CD8-positive, alpha-beta memory T cell (primary cell): ENCODE results near the gene SETD1A. TPM values are rescaled to one million over a fixed set of nuclear protein-coding genes. Genes with fewer than 3 reads are reported as not detected.

Source experiments
- CTCF ChIA-PET: fragments of 350-600 bp; sonication (Branson Sonifier 250); formaldehyde crosslinking; loops from one replicate; lab custom pipeline; 2021; ENCODE audit warnings: antibody characterized with exemption; lab: Charles Lee
- POLR2A ChIA-PET: fragments of 350-600 bp; sonication (Branson Sonifier 250); formaldehyde crosslinking; loops from one replicate; lab custom pipeline; 2021; ENCODE audit warnings: antibody characterized with exemption; lab: Charles Lee
- DNase-seq, 5 donors: peaks; one replicate each; pipeline versions ENCODE4 v3.0.0 to v3.0.0-alpha.2; 2020 to 2022; ENCODE audit warnings: mixed read lengths in 1 of 5
- H3K27ac ChIP-seq: one replicate; pipeline ENCODE4 v1.7.0; 2013; ENCODE audit warnings: low read depth, mild to moderate bottlenecking, low read length, moderate library complexity
- H3K27me3 ChIP-seq: 2 replicates; pipeline ENCODE4 v1.7.0; 2013; ENCODE audit warnings: low read length, mild to moderate bottlenecking; ENCODE audit not compliant: insufficient read depth, poor library complexity, severe bottlenecking
- H3K36me3 ChIP-seq: 2 replicates; pipeline ENCODE4 v1.7.0; 2013; ENCODE audit warnings: mild to moderate bottlenecking, low read length, moderate library complexity; ENCODE audit not compliant: insufficient read depth
- H3K4me1 ChIP-seq: 2 replicates; pipeline ENCODE4 v1.7.0; 2013; ENCODE audit warnings: mild to moderate bottlenecking, low read length, moderate library complexity; ENCODE audit not compliant: insufficient read depth
- H3K4me3 ChIP-seq: 2 replicates; pipeline ENCODE4 v1.7.0; 2013; ENCODE audit warnings: mild to moderate bottlenecking, low read length
- H3K9me3 ChIP-seq: 2 replicates; pipeline ENCODE4 v1.7.0; 2013; ENCODE audit warnings: mild to moderate bottlenecking, low read length
- H3K27ac Mint-ChIP-seq, 8 donors: one replicate each; pipeline ENCODE4 v1.8.0; 2020 to 2021; ENCODE audit warnings: mixed read lengths in 8 of 8, mild to moderate bottlenecking in 6 of 8, inconsistent platforms in 3 of 8, moderate library complexity in 3 of 8
- H3K27me3 Mint-ChIP-seq, 2 donors: one replicate each; pipeline ENCODE4 v1.8.0; 2020 to 2021; ENCODE audit warnings: mixed read lengths in 2 of 2, mild to moderate bottlenecking in 1 of 2, moderate library complexity in 1 of 2
- H3K36me3 Mint-ChIP-seq, 3 donors: one replicate each; pipeline ENCODE4 v1.8.0; 2020 to 2021; ENCODE audit warnings: mixed read lengths in 3 of 3, inconsistent platforms in 1 of 3, mild to moderate bottlenecking in 1 of 3
- H3K4me1 Mint-ChIP-seq, 3 donors: one replicate each; pipeline ENCODE4 v1.8.0; 2020 to 2021; ENCODE audit warnings: mixed read lengths in 3 of 3, inconsistent platforms in 1 of 3, mild to moderate bottlenecking in 1 of 3
- H3K4me3 Mint-ChIP-seq, 7 donors: one replicate each; pipeline ENCODE4 v1.8.0; 2020 to 2021; ENCODE audit warnings: mixed read lengths in 7 of 7, mild to moderate bottlenecking in 6 of 7, moderate library complexity in 4 of 7, inconsistent platforms in 2 of 7
- H3K9me3 Mint-ChIP-seq, 5 donors: one replicate each; pipeline ENCODE4 v1.8.0; 2020 to 2022; ENCODE audit warnings: mixed read lengths in 5 of 5, mild to moderate bottlenecking in 3 of 5, moderate library complexity in 2 of 5, inconsistent platforms in 1 of 5
- polyA plus RNA-seq: library from polyadenylated mRNA; unstranded; fragments of 300-500 nt; fragmentation: Illumina TruSeq; gene quantifications from one replicate; pipeline ENCODE4 v1.2.3, GENCODE V29; 2021
- total RNA-seq, 2 experiments: library from RNA; stranded (reverse); gene quantifications; one replicate each; pipeline ENCODE4 v1.2.3, GENCODE V29; 2021

SETD1A gene
- total and polyA plus RNA-seq, 3 experiments from 2014 or later: 2.6 to 28.8 (median 24.7) TPM

DNA sequence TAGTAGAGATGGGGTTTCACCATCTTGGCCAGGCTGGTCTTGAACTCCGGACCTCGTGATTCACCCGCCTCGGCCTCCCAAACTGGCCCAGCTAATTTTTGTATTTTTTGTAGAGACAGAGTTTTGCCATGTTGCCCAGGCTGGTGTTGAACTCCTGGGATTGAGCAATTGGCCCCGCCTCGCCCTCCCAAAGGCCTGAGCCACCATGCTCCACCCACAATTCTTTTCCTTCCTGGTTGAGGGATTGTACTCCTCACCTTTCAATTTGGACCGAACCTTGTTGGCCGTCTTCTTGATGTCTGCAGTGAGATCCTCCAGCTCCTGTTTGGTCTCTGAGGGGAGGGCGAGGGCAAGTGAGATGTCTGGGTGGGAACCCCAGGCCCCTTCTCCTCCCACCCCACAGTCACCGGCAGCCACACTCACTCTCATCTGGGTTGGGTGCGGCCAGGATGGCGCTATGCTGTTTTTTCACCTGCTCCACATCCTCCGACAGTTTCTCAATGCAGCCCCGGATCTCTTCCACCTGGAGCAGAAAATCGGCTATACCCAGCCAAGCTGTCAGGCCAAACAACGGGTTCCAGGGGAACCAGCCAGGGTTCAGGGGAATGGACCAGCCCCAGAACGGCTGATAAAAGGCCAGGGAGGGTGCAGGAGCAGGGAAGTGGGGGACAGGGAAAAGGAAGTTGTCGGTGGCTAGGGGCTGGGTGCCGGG lies 43.3 kb downstream of the SETD1A start:
- Mint-ChIP-seq H3K4me1 (peaks cover 0 to 9% (median 6%) of the 10 kb centered on the region in 3 donors), H3K36me3 (no peaks in the 10 kb centered on the region), H3K27me3 (no peaks in the 10 kb centered on the region), H3K9me3 (peaks cover 0 to 2% (median 0%) of the 10 kb centered on the region in 5 donors), H3K27ac (no peak overlapping the region), H3K4me3 (no peak overlapping the region)
- no peak for DNase-seq
- Histone ChIP-seq H3K36me3 (no peaks in the 10 kb centered on the region), H3K27me3 (no peaks in the 10 kb centered on the region), H3K4me1 (peaks cover 13% of the 10 kb centered on the region), H3K4me3 (no peak overlapping the region), H3K27ac (no peak overlapping the region), H3K9me3 (no peaks in the 10 kb centered on the region)
- ChIA-PET CTCF (interaction anchor here (3.0 kb wide), 1 partner anchor 141 kb away, joined by 10 read pairs; no protein-coding TSS in a partner anchor), POLR2A (no interaction called here)

DNA sequence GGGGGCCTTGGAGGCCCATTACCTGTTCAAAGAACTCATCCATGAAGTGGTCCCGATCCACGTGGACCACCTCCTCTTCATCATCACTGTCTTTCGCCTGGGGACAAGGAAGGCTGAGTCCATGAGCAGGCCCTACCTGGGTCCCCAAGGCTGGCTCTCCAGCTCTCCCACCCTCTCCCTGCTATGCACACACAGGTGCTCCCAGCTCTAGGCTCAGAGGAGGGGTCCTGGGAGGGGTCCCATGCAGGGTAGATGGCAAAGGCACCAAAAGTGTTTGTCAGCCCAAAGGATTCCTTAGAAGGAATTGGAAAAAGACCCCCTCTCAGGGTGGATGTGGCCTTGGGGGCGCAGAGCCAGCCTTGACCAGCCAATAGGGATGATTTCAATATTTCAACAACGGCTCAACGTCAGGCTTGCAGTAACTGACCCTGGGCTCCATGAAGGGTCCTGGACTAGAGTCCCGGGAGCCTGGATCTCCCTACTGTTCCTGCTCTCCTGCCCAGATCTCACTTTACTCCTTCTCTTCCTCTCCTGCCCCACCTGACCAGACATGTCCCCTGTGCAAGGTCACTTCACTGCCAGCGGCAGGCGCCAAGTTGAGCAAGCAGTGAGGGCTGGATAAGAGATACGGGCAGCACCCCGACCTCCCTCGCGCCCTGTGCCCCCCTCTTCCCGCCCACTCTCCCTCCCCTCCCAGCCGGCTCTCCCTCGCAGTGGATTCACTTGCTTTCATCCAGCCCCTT lies 44.1 kb downstream of the SETD1A start:
- no peaks in the 10 kb centered on the region for H3K27me3 ChIP-seq
- H3K9me3 Mint-ChIP-seq: peaks cover 0 to 2% (median 0%) of the 10 kb centered on the region in 5 donors

DNA sequence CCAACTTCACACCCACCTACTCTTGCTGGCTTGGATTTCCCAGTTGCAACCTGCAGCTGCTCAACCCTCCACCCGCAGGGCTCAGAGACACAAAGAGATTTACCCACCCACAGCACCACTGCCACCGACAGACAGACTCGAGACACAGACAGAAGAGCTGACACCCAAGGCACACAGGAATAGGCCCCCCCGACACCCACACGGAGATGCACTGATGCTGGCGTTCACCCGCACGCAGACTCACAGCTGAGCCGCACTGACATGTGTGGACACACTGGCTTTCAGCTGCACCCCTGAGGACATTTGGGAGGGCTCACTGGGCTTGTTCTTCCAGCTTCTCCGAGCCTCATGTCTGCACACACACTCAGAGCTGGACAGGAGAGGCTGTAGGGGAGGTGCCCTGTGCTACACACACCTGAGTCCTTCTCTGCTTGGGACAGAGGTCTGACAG lies 44.7 kb downstream of the SETD1A start:
- Mint-ChIP-seq H3K4me3 (no peak overlapping the region), H3K27ac (peak overlapping the region in 1 of 8 donors; percentile 32), H3K4me1 (no peaks in the 10 kb centered on the region), H3K27me3 (peaks cover 0 to 3% of the 10 kb centered on the region in 2 donors), H3K9me3 (peaks cover 0 to 2% (median 0%) of the 10 kb centered on the region in 5 donors), H3K36me3 (no peaks in the 10 kb centered on the region)
- no peaks in the 10 kb centered on the region for H3K27me3 ChIP-seq
- no peak for DNase-seq
- no peak overlapping the region for H3K27ac ChIP-seq
- ChIA-PET POLR2A (interaction anchor here (0.6 kb wide), 1 partner anchor 178 kb away, joined by 12 read pairs; the partner anchor contains the start of gene FUS), CTCF (interaction anchor here (3.0 kb wide), 1 partner anchor 17 kb away, joined by 10 read pairs; the partner anchor contains the start of gene HSD3B7)
- H3K4me1 ChIP-seq: peaks cover 4% of the 10 kb centered on the region
- no peaks in the 10 kb centered on the region for H3K9me3 ChIP-seq
- H3K4me3 ChIP-seq: no peak overlapping the region
- no peaks in the 10 kb centered on the region for H3K36me3 ChIP-seq

More for the DNA sequence above, 44.1 kb downstream of the SETD1A start:
- H3K4me3 Mint-ChIP-seq: no peak overlapping the region
- Histone ChIP-seq H3K36me3 (no peaks in the 10 kb centered on the region), H3K9me3 (no peaks in the 10 kb centered on the region), H3K4me1 (peaks cover 8% of the 10 kb centered on the region), H3K27ac (no peak overlapping the region), H3K4me3 (no peak overlapping the region)
- H3K27me3 Mint-ChIP-seq: peaks cover 0 to 3% of the 10 kb centered on the region in 2 donors
- H3K4me1 Mint-ChIP-seq: peaks cover 0 to 4% (median 2%) of the 10 kb centered on the region in 3 donors
- ChIA-PET CTCF (interaction anchor here (3.0 kb wide), 1 partner anchor 16 kb away, joined by 10 read pairs; the partner anchor contains the start of gene HSD3B7), POLR2A (no interaction called here)
- H3K36me3 Mint-ChIP-seq: no peaks in the 10 kb centered on the region
- H3K27ac Mint-ChIP-seq: peak overlapping the region in 1 of 8 donors; percentile 32
- no peak for DNase-seq

DNA sequence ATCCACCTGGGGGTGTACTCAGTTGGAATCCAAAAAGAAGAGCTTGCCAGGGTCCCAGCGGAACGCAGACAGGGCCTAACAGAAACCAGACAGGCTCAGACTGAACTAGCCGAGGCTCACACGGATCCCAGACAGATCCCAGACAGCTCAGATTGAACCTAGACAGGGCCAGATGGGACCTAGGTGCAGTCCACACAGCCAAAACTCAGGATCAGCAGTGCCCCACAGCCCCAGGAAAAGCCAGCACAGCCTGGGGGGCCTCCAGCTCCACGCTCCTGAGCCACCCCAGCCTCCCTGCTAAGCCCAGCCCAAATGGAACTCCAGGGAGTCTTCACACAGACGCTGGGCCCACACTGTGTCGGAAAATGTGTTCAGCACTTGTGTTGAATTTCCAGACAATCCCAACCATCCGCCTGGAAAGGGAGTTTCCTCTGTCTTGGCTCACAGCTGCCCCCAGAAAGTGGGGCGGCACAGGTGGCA lies 45.3 kb downstream of the SETD1A start:
- Histone ChIP-seq H3K4me1 (no peaks in the 10 kb centered on the region), H3K36me3 (no peaks in the 10 kb centered on the region), H3K4me3 (no peak overlapping the region), H3K27ac (no peak overlapping the region), H3K27me3 (no peaks in the 10 kb centered on the region), H3K9me3 (no peaks in the 10 kb centered on the region)
- no peak for DNase-seq
- H3K27ac Mint-ChIP-seq: no peak overlapping the region
- peaks cover 0 to 3% of the 10 kb centered on the region in 2 donors for H3K27me3 Mint-ChIP-seq
- no peaks in the 10 kb centered on the region for H3K4me1 Mint-ChIP-seq
- H3K4me3 Mint-ChIP-seq: no peak overlapping the region
- H3K36me3 Mint-ChIP-seq: no peaks in the 10 kb centered on the region
- CTCF ChIA-PET: interaction anchor here (1.0 to 3.0 kb wide), 2 partner anchors 17 to 19 kb away, joined by 3 to 10 read pairs; partner anchors contain the start of gene HSD3B7
- POLR2A ChIA-PET: interaction anchor here (0.6 kb wide), 1 partner anchor 177 kb away, joined by 12 read pairs; the partner anchor contains the start of gene FUS
- H3K9me3 Mint-ChIP-seq: peaks cover 0 to 2% (median 0%) of the 10 kb centered on the region in 5 donors

DNA sequence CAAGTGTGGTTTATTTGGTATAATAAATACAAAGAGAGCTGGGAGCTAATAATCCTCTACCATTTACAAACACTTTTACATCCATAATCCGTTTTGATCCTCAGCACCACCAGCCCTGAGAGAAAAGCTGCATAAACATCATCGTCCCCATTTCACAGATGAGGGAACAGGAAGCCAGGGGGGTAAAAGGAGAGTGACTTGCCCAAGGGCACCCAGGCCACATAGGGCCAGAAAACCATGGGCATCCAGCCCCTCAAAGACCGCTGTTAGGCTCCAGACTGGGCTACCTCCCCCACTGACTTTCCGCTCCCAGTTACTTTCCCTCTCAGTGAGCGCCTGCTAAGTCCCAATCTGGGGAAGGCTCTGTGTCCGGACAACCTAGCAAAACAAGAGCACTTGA lies 46.2 kb downstream of the SETD1A start:
- H3K4me3 Mint-ChIP-seq: no peak overlapping the region
- H3K9me3 ChIP-seq: no peaks in the 10 kb centered on the region
- peaks cover 0 to 2% (median 0%) of the 10 kb centered on the region in 5 donors for H3K9me3 Mint-ChIP-seq
- ChIA-PET CTCF (interaction anchor here (1.0 to 3.0 kb wide), 2 partner anchors 18 to 19 kb away, joined by 3 to 10 read pairs; partner anchors contain the start of gene HSD3B7), POLR2A (interaction anchor here (0.6 kb wide), 1 partner anchor 237 kb away, joined by 5 read pairs; no protein-coding TSS in a partner anchor)
- no peak overlapping the region for H3K27ac Mint-ChIP-seq
- H3K4me1 ChIP-seq: no peaks in the 10 kb centered on the region
- H3K27me3 ChIP-seq: no peaks in the 10 kb centered on the region
- H3K27me3 Mint-ChIP-seq: peaks cover 0 to 6% of the 10 kb centered on the region in 2 donors
- no peaks in the 10 kb centered on the region for H3K4me1 Mint-ChIP-seq
- DNase-seq: no peak
- H3K4me3 ChIP-seq: no peak overlapping the region
- H3K36me3 Mint-ChIP-seq: no peaks in the 10 kb centered on the region
- no peaks in the 10 kb centered on the region for H3K36me3 ChIP-seq
- no peak overlapping the region for H3K27ac ChIP-seq

DNA sequence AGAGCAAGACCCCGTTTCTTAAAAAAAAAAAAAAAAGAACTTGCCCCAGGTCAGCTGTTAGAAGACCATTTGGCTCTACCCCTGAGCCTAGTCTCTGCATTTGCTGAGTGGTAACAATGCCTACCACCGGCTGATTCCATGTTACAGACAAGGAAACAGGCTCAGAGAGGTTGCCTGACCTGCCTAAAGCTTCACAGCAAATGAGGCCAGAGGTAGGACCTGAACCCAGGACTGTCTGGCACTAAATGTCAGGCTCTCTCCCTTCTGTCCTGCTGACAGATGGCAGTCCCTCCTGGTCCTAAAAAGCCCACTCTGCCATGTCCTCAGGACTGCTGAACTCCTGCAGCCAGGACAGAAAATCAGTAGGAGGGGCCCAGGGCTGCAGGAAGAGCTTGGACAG lies 47.1 kb downstream of the SETD1A start:
- Histone ChIP-seq H3K36me3 (no peaks in the 10 kb centered on the region), H3K27me3 (no peaks in the 10 kb centered on the region), H3K4me1 (no peaks in the 10 kb centered on the region), H3K9me3 (no peaks in the 10 kb centered on the region), H3K27ac (no peak overlapping the region), H3K4me3 (no peak overlapping the region)
- Mint-ChIP-seq H3K4me3 (no peak overlapping the region), H3K36me3 (no peaks in the 10 kb centered on the region), H3K27ac (no peak overlapping the region), H3K9me3 (peaks cover 0 to 2% (median 0%) of the 10 kb centered on the region in 5 donors), H3K4me1 (peaks cover 0 to under 1% (median 0%) of the 10 kb centered on the region in 3 donors), H3K27me3 (peaks cover under 1 to 6% of the 10 kb centered on the region in 2 donors)
- DNase-seq: no peak
- CTCF ChIA-PET: interaction anchor here (3.0 kb wide), 1 partner anchor 19 kb away, joined by 10 read pairs; the partner anchor contains the start of gene HSD3B7
- POLR2A ChIA-PET: no interaction called here

DNA sequence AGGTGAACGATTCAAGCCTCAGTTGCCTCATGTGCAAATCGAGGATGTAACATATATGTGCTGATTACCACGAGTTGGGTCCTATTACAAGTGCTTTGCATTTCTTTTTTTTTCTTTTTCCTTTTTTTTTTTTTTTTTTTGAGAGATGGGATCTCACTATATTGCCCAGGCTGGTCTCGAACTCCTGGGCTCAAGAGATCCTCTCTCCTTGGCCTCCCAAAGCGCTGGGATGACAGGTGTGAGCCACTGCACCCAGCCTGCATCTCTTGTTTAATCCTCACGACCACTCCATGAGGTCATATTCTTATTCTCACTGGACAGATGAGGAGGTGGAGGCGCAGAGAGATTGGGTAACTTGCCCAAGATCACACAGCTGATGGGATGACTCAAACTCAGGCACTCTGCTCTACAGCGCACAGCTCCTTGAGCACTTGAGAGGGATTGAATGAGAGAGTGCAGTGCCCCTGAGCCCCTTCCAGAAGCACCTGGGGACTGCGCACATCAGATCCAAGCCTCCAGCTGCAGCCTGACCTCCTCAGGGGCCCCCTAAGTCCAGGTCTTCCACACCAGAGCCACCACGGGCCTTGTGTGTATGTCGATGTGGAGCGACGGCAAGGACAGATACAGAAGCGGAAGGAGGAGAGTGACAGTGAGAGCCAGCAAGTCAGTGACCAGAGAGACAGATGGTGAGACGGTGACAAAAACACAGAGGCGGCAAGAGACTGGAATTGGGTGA lies 48.0 kb downstream of the SETD1A start:
- H3K27ac ChIP-seq: no peak overlapping the region
- no peaks in the 10 kb centered on the region for H3K4me1 ChIP-seq
- H3K9me3 ChIP-seq: no peaks in the 10 kb centered on the region
- Mint-ChIP-seq H3K27ac (peak overlapping the region in 2 of 8 donors; percentile 6 to 66), H3K4me3 (no peak overlapping the region), H3K36me3 (no peaks in the 10 kb centered on the region), H3K4me1 (peaks cover 4 to 5% (median 5%) of the 10 kb centered on the region in 3 donors), H3K9me3 (peaks cover 0 to 2% (median 0%) of the 10 kb centered on the region in 5 donors), H3K27me3 (peaks cover 5 to 7% of the 10 kb centered on the region in 2 donors)
- DNase-seq: no peak
- ChIA-PET CTCF (no interaction called here), POLR2A (no interaction called here)
- no peaks in the 10 kb centered on the region for H3K36me3 ChIP-seq
- H3K27me3 ChIP-seq: no peaks in the 10 kb centered on the region
- no peak overlapping the region for H3K4me3 ChIP-seq
